ENCODE data around the gene WDR62.
A peak's percentile ranks its signal among the peaks of the same experiment; 100 is the strongest.

The WDR62 gene

DNA sequence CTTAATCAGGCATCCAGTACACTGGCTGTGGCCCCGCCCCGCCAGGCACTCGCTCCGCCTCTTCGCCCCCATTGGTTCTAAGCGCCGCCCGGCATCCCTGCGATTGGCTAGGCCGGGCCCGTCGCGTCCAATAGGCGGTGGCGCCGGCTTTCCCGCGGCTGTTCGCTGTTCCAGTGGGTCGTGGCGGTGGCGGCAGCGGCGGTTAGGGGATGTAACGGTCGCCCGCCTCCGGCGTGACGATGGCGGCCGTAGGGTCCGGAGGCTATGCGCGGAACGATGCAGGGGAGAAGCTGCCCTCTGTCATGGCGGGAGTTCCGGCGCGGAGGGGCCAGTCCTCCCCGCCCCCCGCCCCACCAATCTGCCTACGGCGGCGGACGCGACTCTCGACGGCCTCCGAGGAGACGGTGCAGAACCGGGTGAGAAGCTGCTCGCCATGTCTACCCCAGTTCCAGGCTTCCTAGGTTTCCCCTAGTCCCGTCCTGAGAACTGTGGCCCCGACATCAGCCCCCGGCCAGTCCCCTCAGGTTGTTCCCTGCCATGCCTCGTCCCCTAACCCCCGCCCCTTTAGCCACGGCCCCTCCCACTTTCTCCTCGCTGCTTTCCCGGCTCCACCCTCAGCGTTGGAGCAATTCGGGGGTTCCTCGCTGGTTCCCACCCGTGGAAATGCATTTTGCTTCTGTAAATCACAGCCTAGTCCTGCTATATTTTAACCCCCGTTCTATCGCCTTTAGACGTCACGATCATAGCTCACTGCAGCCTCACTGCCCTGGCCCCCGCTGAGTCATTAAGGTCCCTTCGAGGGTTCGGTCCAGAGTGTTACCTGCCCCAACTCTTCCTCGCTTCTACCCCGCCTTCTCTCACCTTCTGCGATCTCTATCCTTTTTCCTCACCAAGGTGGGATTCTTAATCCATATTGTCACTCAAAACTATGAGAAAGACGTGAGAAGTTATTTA lies at the start of gene WDR62 (continued):
- TF ChIP-seq, protein P1, sequence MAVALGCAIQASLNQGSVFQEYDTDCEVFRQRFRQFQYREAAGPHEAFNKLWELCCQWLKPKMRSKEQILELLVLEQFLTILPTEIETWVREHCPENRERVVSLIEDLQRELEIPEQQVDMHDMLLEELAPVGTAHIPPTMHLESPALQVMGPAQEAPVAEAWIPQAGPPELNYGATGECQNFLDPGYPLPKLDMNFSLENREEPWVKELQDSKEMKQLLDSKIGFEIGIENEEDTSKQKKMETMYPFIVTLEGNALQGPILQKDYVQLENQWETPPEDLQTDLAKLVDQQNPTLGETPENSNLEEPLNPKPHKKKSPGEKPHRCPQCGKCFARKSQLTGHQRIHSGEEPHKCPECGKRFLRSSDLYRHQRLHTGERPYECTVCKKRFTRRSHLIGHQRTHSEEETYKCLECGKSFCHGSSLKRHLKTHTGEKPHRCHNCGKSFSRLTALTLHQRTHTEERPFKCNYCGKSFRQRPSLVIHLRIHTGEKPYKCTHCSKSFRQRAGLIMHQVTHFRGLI (tag by site-specific recombination; IDR thresholded peaks at IDR 0.05) = peak; percentile 23; the same call in 1 of the 2 replicates
- TF ChIP-seq TCF7L2 (IDR thresholded peaks at IDR 0.05; ENCODE audit: borderline replicate concordance, low read depth, low read length) (no peak), OSR2 (tag by site-specific recombination; IDR thresholded peaks at IDR 0.05) (0 out of 2 replicates have a peak, but pooled peaks have one; percentile 12), ZNF114 (tag by site-specific recombination; IDR thresholded peaks at IDR 0.05) (no peak), ZSCAN16 (tag by site-specific recombination; IDR thresholded peaks at IDR 0.05) (peak; percentile 56; the same call in 1 of the 2 replicates), ZNF629 (tag by site-specific recombination; IDR thresholded peaks at IDR 0.05) (no peak), ZBTB20 (tag by site-specific recombination; IDR thresholded peaks at IDR 0.05) (peak; percentile 77), ZNF366 (tag by site-specific recombination; conservative IDR thresholded peaks at IDR 0.05) (0 out of 2 replicates have a peak, but pooled peaks have one; percentile 12), ZNF510 (tag by site-specific recombination; IDR thresholded peaks at IDR 0.05; ENCODE audit: insufficient replicate concordance) (no peak), ZNF2 (tag by site-specific recombination; IDR thresholded peaks at IDR 0.05) (peak; percentile 62), KLF1 (tag by site-specific recombination; IDR thresholded peaks at IDR 0.05) (peak; percentile 10), ZNF664 (tag by site-specific recombination; IDR thresholded peaks at IDR 0.05) (no peak), SALL2 (tag by site-specific recombination; IDR thresholded peaks at IDR 0.05; ENCODE audit: borderline replicate concordance) (no peak), ZNF548 (tag by site-specific recombination; IDR thresholded peaks at IDR 0.05) (peak; percentile 66; the same call in 1 of the 2 replicates), ZNF658 (tag by site-specific recombination; IDR thresholded peaks at IDR 0.05) (no peak), ZFP3 (tag by site-specific recombination; IDR thresholded peaks at IDR 0.05; ENCODE audit: low read depth) (0 out of 2 replicates have a peak, but pooled peaks have one; percentile 16), ZNF433 (tag by site-specific recombination; IDR thresholded peaks at IDR 0.05; ENCODE audit: low read depth) (no peak), HOXD13 (CRISPR knock-in tag; IDR thresholded peaks at IDR 0.05; ENCODE audit: borderline replicate concordance) (no peak), ZNF549 (tag by site-specific recombination; IDR thresholded peaks at IDR 0.05) (no peak), ZNF335 (tag by site-specific recombination; conservative IDR thresholded peaks at IDR 0.05) (peak; percentile 92), ZNF311 (tag by site-specific recombination; IDR thresholded peaks at IDR 0.05; ENCODE audit: borderline replicate concordance) (no peak), GLI4 (tag by site-specific recombination; IDR thresholded peaks at IDR 0.05) (no peak), ZNF112 (tag by site-specific recombination; IDR thresholded peaks at IDR 0.05) (no peak)
- TF ChIP-seq, protein P2, sequence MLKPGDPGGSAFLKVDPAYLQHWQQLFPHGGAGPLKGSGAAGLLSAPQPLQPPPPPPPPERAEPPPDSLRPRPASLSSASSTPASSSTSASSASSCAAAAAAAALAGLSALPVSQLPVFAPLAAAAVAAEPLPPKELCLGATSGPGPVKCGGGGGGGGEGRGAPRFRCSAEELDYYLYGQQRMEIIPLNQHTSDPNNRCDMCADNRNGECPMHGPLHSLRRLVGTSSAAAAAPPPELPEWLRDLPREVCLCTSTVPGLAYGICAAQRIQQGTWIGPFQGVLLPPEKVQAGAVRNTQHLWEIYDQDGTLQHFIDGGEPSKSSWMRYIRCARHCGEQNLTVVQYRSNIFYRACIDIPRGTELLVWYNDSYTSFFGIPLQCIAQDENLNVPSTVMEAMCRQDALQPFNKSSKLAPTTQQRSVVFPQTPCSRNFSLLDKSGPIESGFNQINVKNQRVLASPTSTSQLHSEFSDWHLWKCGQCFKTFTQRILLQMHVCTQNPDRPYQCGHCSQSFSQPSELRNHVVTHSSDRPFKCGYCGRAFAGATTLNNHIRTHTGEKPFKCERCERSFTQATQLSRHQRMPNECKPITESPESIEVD (tag by site-specific recombination; IDR thresholded peaks at IDR 0.05) = no peak
- TF ChIP-seq, protein P3, sequence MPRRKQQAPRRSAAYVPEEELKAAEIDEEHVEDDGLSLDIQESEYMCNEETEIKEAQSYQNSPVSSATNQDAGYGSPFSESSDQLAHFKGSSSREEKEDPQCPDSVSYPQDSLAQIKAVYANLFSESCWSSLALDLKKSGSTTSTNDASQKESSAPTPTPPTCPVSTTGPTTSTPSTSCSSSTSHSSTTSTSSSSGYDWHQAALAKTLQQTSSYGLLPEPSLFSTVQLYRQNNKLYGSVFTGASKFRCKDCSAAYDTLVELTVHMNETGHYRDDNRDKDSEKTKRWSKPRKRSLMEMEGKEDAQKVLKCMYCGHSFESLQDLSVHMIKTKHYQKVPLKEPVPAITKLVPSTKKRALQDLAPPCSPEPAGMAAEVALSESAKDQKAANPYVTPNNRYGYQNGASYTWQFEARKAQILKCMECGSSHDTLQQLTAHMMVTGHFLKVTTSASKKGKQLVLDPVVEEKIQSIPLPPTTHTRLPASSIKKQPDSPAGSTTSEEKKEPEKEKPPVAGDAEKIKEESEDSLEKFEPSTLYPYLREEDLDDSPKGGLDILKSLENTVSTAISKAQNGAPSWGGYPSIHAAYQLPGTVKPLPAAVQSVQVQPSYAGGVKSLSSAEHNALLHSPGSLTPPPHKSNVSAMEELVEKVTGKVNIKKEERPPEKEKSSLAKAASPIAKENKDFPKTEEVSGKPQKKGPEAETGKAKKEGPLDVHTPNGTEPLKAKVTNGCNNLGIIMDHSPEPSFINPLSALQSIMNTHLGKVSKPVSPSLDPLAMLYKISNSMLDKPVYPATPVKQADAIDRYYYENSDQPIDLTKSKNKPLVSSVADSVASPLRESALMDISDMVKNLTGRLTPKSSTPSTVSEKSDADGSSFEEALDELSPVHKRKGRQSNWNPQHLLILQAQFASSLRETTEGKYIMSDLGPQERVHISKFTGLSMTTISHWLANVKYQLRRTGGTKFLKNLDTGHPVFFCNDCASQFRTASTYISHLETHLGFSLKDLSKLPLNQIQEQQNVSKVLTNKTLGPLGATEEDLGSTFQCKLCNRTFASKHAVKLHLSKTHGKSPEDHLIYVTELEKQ (tag by site-specific recombination; IDR thresholded peaks at IDR 0.05; ENCODE audit: borderline replicate concordance) = no peak
- TF ChIP-seq, protein P4, sequence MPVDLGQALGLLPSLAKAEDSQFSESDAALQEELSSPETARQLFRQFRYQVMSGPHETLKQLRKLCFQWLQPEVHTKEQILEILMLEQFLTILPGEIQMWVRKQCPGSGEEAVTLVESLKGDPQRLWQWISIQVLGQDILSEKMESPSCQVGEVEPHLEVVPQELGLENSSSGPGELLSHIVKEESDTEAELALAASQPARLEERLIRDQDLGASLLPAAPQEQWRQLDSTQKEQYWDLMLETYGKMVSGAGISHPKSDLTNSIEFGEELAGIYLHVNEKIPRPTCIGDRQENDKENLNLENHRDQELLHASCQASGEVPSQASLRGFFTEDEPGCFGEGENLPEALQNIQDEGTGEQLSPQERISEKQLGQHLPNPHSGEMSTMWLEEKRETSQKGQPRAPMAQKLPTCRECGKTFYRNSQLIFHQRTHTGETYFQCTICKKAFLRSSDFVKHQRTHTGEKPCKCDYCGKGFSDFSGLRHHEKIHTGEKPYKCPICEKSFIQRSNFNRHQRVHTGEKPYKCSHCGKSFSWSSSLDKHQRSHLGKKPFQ (tag by site-specific recombination; IDR thresholded peaks at IDR 0.05) = peak; percentile 35
- TF ChIP-seq, protein P5, sequence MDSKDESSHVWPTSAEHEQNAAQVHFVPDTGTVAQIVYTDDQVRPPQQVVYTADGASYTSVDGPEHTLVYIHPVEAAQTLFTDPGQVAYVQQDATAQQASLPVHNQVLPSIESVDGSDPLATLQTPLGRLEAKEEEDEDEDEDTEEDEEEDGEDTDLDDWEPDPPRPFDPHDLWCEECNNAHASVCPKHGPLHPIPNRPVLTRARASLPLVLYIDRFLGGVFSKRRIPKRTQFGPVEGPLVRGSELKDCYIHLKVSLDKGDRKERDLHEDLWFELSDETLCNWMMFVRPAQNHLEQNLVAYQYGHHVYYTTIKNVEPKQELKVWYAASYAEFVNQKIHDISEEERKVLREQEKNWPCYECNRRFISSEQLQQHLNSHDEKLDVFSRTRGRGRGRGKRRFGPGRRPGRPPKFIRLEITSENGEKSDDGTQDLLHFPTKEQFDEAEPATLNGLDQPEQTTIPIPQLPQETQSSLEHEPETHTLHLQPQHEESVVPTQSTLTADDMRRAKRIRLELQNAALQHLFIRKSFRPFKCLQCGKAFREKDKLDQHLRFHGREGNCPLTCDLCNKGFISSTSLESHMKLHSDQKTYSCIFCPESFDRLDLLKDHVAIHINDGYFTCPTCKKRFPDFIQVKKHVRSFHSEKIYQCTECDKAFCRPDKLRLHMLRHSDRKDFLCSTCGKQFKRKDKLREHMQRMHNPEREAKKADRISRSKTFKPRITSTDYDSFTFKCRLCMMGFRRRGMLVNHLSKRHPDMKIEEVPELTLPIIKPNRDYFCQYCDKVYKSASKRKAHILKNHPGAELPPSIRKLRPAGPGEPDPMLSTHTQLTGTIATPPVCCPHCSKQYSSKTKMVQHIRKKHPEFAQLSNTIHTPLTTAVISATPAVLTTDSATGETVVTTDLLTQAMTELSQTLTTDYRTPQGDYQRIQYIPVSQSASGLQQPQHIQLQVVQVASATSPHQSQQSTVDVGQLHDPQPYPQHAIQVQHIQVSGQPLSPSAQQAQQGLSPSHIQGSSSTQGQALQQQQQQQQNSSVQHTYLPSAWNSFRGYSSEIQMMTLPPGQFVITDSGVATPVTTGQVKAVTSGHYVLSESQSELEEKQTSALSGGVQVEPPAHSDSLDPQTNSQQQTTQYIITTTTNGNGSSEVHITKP (tag by site-specific recombination; IDR thresholded peaks at IDR 0.05) = 0 out of 2 replicates have a peak, but pooled peaks have one; percentile 9

Measured in HEK293 (cell line).